Astrocyte (in vitro differentiated cells and primary cell): Measurements from ENCODE around the gene PTPRN2. TPM values are rescaled to one million over a fixed set of nuclear protein-coding genes. Genes with fewer than 3 reads are reported as not detected.

Experiments used
- DNase-seq: peaks from one replicate; pipeline ENCODE4 v3.0.0-alpha.2; 2010; ENCODE audit warnings: low read depth
- FAIRE-seq: peaks from 2 replicates; lab custom pipeline; 2011; peaks lifted over from hg19 to GRCh38; lab: Jason Lieb, UNC
- H2AFZ ChIP-seq: 2 replicates; pipeline ENCODE4 v1.6.0; 2012; ENCODE audit warnings: low read depth, low read length, inconsistent platforms
- H3K27ac ChIP-seq: 2 replicates; pipeline ENCODE4 v1.5.1; 2011; ENCODE audit warnings: low read depth, low read length, inconsistent platforms
- H3K27me3 ChIP-seq: 2 replicates; pipeline ENCODE4 v1.6.0; 2011; ENCODE audit warnings: low read length, inconsistent platforms; ENCODE audit not compliant: insufficient read depth
- H3K36me3 ChIP-seq: 2 replicates; pipeline ENCODE4 v1.5.1; 2011; ENCODE audit warnings: low read length, inconsistent platforms; ENCODE audit not compliant: insufficient read depth
- H3K4me1 ChIP-seq: 2 replicates; pipeline ENCODE4 v1.5.1; 2011; ENCODE audit warnings: low read length, inconsistent platforms; ENCODE audit not compliant: insufficient read depth
- H3K4me2 ChIP-seq: 2 replicates; pipeline ENCODE4 v1.6.0; 2012; ENCODE audit warnings: low read length, inconsistent platforms
- H3K4me3 ChIP-seq: 2 replicates; pipeline ENCODE4 v1.5.1; 2011; ENCODE audit warnings: low read depth, mild to moderate bottlenecking, low read length, inconsistent platforms; ENCODE audit not compliant: insufficient read depth
- H3K79me2 ChIP-seq: 2 replicates; pipeline ENCODE4 v1.6.0; 2012; ENCODE audit warnings: mild to moderate bottlenecking, low read length, inconsistent platforms; ENCODE audit not compliant: insufficient read depth
- H3K9ac ChIP-seq: 2 replicates; pipeline ENCODE4 v1.6.0; 2012; ENCODE audit warnings: mild to moderate bottlenecking, low read length, inconsistent platforms
- H3K9me3 ChIP-seq: 2 replicates; pipeline ENCODE4 v1.5.1; 2012; ENCODE audit warnings: low read depth, mild to moderate bottlenecking, low read length, inconsistent platforms; ENCODE audit not compliant: insufficient read depth
- H4K20me1 ChIP-seq: 2 replicates; pipeline ENCODE4 v1.6.0; 2012; ENCODE audit warnings: low read length, inconsistent platforms; ENCODE audit not compliant: insufficient read depth
- H3K27ac Mint-ChIP-seq: one replicate; pipeline ENCODE4 v1.8.0; 2021; ENCODE audit warnings: mild to moderate bottlenecking, mixed read lengths; ENCODE audit not compliant: unreplicated experiment
- H3K27me3 Mint-ChIP-seq: one replicate; pipeline ENCODE4 v1.8.0; 2021; ENCODE audit warnings: low read depth, mixed read lengths; ENCODE audit not compliant: unreplicated experiment
- H3K36me3 Mint-ChIP-seq: one replicate; pipeline ENCODE4 v1.8.0; 2021; ENCODE audit warnings: low read depth, mixed read lengths; ENCODE audit not compliant: unreplicated experiment
- H3K4me1 Mint-ChIP-seq: one replicate; pipeline ENCODE4 v1.8.0; 2021; ENCODE audit warnings: low read depth, mixed read lengths; ENCODE audit not compliant: unreplicated experiment
- H3K4me3 Mint-ChIP-seq: one replicate; pipeline ENCODE4 v1.8.0; 2021; ENCODE audit warnings: mild to moderate bottlenecking, moderate library complexity, mixed read lengths; ENCODE audit not compliant: unreplicated experiment
- H3K9me3 Mint-ChIP-seq: one replicate; pipeline ENCODE4 v1.8.0; 2021; ENCODE audit warnings: mild to moderate bottlenecking, mixed read lengths; ENCODE audit not compliant: unreplicated experiment
- CTCF ChIP-seq: IDR thresholded peaks from 2 replicates; pipeline ENCODE4 v1.5.1; 2011; ENCODE audit warnings: low read depth, mild to moderate bottlenecking, inconsistent platforms, low read length, moderate library complexity; ENCODE audit not compliant: insufficient read depth
- EZH2 ChIP-seq: IDR thresholded peaks from 2 replicates; pipeline ENCODE4 v1.6.1; 2012; ENCODE audit warnings: mild to moderate bottlenecking, low read length, inconsistent platforms; ENCODE audit not compliant: insufficient read depth
- total RNA-seq: library from RNA; stranded (reverse); gene quantifications from 2 replicates; pipeline ENCODE4 v1.2.1, GENCODE V29; 2021

Gene PTPRN2
- total RNA-seq, 1 donor from 2014 or later = 0.09 TPM

- no peaks in the 10 kb centered on the region for H3K27me3 Mint-ChIP-seq
- H3K9me3 ChIP-seq = no peaks in the 10 kb centered on the region
- no peaks in the 10 kb centered on the region for H3K36me3 ChIP-seq
- no peak overlapping the region for H3K27ac ChIP-seq
- no peaks in the 10 kb centered on the region for H3K4me1 ChIP-seq
- H3K36me3 Mint-ChIP-seq = no peaks in the 10 kb centered on the region
- H3K4me2 ChIP-seq = no peak overlapping the region
- H3K4me3 Mint-ChIP-seq = no peak overlapping the region
- DNase-seq (no peak), FAIRE-seq (no peak)
- no peaks in the 10 kb centered on the region for H3K79me2 ChIP-seq
- H3K9ac ChIP-seq = no peak overlapping the region
- no peak overlapping the region for H3K4me3 ChIP-seq
- H3K27ac Mint-ChIP-seq = no peak overlapping the region
- H2AFZ ChIP-seq = no peak overlapping the region
- H4K20me1 ChIP-seq = no peaks in the 10 kb centered on the region
- no peaks in the 10 kb centered on the region for H3K4me1 Mint-ChIP-seq
- H3K9me3 Mint-ChIP-seq = peaks cover 31% of the 10 kb centered on the region
- H3K27me3 ChIP-seq = peaks cover 4% of the 10 kb centered on the region
- TF ChIP-seq EZH2 (no peak), CTCF (no peak)
Measured at GRCh38 chr7:157522189-157522588, 1065.4 kb downstream of the PTPRN2 start.

GRCh38 chr7:157521752-157522151 lies 1065.9 kb downstream of the PTPRN2 start:
- H3K4me1 ChIP-seq = no peaks in the 10 kb centered on the region
- no peak overlapping the region for H3K4me3 ChIP-seq
- TF ChIP-seq CTCF = no peak
- TF ChIP-seq EZH2 = no peak
- H2AFZ ChIP-seq = no peak overlapping the region
- no peaks in the 10 kb centered on the region for H3K79me2 ChIP-seq
- Mint-ChIP-seq H3K36me3 (no peaks in the 10 kb centered on the region), H3K9me3 (peaks cover 29% of the 10 kb centered on the region), H3K27ac (no peak overlapping the region), H3K4me1 (no peaks in the 10 kb centered on the region), H3K27me3 (no peaks in the 10 kb centered on the region), H3K4me3 (no peak overlapping the region)
- no peak overlapping the region for H3K27ac ChIP-seq
- no peaks in the 10 kb centered on the region for H3K9me3 ChIP-seq
- no peaks in the 10 kb centered on the region for H3K36me3 ChIP-seq
- no peak overlapping the region for H3K4me2 ChIP-seq
- H3K9ac ChIP-seq = no peak overlapping the region
- DNase-seq (no peak), FAIRE-seq (no peak)
- peaks cover 4% of the 10 kb centered on the region for H3K27me3 ChIP-seq
- no peaks in the 10 kb centered on the region for H4K20me1 ChIP-seq

DNA sequence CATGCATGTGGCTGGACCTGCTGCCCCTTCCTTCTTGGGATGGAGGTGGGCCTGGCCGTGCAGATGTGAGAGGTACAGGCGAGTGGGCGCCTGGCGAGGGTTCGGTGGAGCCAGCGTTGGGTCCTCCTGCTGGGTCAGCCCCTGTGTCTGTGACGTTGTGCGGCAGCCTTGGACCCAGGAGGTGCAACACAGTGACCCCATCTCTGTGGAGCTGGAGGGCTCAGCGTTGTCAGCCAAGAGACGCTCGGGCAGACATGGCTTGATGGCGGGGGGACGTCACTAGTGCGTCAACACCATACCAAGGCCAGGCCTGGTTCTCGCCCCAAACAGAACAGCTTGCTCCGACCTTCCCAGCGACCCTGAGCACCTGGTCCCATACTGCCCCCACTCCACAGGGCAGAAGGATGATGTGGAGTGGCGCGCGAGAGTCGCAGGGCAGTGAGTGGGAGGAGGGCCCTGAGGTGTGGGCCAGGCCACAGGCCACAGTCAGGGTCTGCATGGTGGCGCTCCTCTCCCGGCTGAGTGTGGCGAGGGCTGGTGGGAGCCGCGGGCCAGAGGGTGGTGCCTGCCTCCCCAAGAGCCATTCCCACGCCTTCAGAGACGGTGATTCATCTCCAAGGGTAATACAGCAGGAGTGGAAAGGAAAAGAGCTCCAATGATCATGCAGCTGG lies 1066.4 kb downstream of the PTPRN2 start:
- Histone ChIP-seq H3K9me3 (no peaks in the 10 kb centered on the region), H3K27ac (no peak overlapping the region), H4K20me1 (no peaks in the 10 kb centered on the region), H3K36me3 (no peaks in the 10 kb centered on the region), H3K27me3 (peaks cover 4% of the 10 kb centered on the region), H3K4me3 (no peak overlapping the region), H3K4me2 (no peak overlapping the region), H3K4me1 (no peaks in the 10 kb centered on the region), H2AFZ (no peak overlapping the region), H3K9ac (no peak overlapping the region), H3K79me2 (no peaks in the 10 kb centered on the region)
- DNase-seq (no peak), FAIRE-seq (no peak)
- no peaks in the 10 kb centered on the region for H3K27me3 Mint-ChIP-seq
- no peak for TF ChIP-seq CTCF
- TF ChIP-seq EZH2 = no peak
- H3K27ac Mint-ChIP-seq = no peak overlapping the region
- no peaks in the 10 kb centered on the region for H3K4me1 Mint-ChIP-seq
- no peak overlapping the region for H3K4me3 Mint-ChIP-seq
- H3K36me3 Mint-ChIP-seq = no peaks in the 10 kb centered on the region
- H3K9me3 Mint-ChIP-seq = peaks cover 34% of the 10 kb centered on the region
